Epithelial cell of proximal tubule (primary cell): ENCODE results near the gene SCYGR1. TPM values are rescaled to one million over a fixed set of nuclear protein-coding genes. Genes with fewer than 3 reads are reported as not detected.

Experiments
- DNase-seq: peaks from one replicate; pipeline ENCODE4 v3.0.0-alpha.2; 2011; ENCODE audit warnings: low read depth
- H3K4me3 ChIP-seq: 2 replicates; pipeline ENCODE4 v1.5.1; 2011; ENCODE audit warnings: low read depth, mild to moderate bottlenecking, low read length
- total RNA-seq: library from RNA; depleted of rRNA; stranded (reverse); fragments of >200 nt; gene quantifications from 2 replicates; pipeline ENCODE4 v1.2.3, GENCODE V29; 2015
- TF ChIP-seq, protein P1 (sequence below): conservative IDR thresholded peaks from 2 replicates; pipeline ENCODE4 v1.5.1; 2012; ENCODE audit warnings: low read depth, mild to moderate bottlenecking, low read length

Gene SCYGR1
- total RNA-seq, 1 donor from 2014 or later = not detected

GRCh38 chr2:227341553-227341952, 46.2 kb downstream of the SCYGR1 start:
- no peak overlapping the region for H3K4me3 ChIP-seq
- no peak for DNase-seq
- TF ChIP-seq, protein P1, sequence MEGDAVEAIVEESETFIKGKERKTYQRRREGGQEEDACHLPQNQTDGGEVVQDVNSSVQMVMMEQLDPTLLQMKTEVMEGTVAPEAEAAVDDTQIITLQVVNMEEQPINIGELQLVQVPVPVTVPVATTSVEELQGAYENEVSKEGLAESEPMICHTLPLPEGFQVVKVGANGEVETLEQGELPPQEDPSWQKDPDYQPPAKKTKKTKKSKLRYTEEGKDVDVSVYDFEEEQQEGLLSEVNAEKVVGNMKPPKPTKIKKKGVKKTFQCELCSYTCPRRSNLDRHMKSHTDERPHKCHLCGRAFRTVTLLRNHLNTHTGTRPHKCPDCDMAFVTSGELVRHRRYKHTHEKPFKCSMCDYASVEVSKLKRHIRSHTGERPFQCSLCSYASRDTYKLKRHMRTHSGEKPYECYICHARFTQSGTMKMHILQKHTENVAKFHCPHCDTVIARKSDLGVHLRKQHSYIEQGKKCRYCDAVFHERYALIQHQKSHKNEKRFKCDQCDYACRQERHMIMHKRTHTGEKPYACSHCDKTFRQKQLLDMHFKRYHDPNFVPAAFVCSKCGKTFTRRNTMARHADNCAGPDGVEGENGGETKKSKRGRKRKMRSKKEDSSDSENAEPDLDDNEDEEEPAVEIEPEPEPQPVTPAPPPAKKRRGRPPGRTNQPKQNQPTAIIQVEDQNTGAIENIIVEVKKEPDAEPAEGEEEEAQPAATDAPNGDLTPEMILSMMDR = no peak

DNA sequence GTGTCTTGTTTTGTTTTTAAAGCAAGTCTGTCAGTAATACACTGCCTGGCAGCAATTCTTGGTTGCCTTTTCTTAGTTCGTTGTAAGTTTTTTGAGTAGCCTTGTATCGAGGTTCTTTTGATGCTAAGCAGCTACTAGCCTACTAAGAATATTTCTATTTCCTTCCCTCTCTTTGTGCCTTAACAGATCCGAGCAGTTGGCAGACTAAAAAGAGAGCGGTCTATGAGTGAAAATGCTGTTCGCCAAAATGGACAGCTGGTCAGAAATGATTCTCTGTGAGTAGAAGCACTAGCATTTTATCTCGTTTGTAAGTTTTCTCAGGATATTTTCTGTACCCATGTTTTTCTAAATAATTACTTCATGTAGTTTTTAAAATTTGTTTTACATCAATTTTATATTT, 47.6 kb downstream of the SCYGR1 start:
- no peak overlapping the region for H3K4me3 ChIP-seq
- DNase-seq = no peak
- TF ChIP-seq, protein P1 = no peak

DNA sequence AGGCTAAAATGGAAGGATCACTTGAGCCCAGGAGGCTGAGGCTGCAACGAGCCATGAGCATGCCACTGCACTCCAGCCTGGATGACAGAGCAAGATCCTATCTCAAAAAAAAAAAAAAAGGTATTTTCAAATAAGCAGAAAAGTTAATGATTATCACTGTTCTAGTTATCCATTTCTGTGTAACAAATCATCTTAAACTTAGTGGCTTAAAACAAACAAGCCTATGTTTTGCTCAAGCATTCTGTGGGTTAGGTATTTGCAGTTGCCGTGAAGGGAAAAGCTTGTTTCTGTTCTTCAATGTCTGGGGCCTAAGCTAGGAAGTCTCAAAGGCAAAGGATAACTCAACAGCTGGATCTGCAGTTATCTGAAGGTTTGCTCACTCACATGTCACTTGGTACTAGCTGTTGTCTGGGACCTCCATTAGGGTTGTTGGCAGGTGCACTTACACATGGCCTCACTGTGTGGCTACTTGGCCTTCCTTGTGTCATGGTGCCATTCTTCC, 48.6 kb downstream of the SCYGR1 start:
- TF ChIP-seq, protein P1 = no peak
- H3K4me3 ChIP-seq = no peak overlapping the region
- peak; percentile 40 for DNase-seq

Other genes starting within 250 kb of the SCYGR1 start
- gene COL4A4, start 223.7 kb downstream of the SCYGR1 start, total RNA-seq = 1.7 and 5.2 TPM in 2 replicates
- under 0.01 and 1.1 TPM in 2 replicates for gene COL4A3, start 223.3 kb downstream of the SCYGR1 start, total RNA-seq
- gene MFF, start 62.7 kb downstream of the SCYGR1 start, total RNA-seq = 99.4 and 133 TPM in 2 replicates
- gene TM4SF20, start 8.6 kb downstream of the SCYGR1 start, total RNA-seq = not detected in 2 replicates
- gene AGFG1, start 84.2 kb upstream of the SCYGR1 start, total RNA-seq = 75.8 and 132 TPM in 2 replicates
- gene SCYGR2, start 210.9 kb upstream of the SCYGR1 start, total RNA-seq = not detected in 2 replicates
- not detected in 2 replicates for gene SCYGR3, start 226.9 kb upstream of the SCYGR1 start, total RNA-seq
- not detected in 2 replicates for gene SCYGR4, start 229.5 kb upstream of the SCYGR1 start, total RNA-seq